NT2/D1 (cell line): ENCODE results near the gene FOXO3.

ENCODE experiments used
- SUZ12 ChIP-seq: IDR thresholded peaks from 2 replicates; pipeline ENCODE4 v1.6.1; 2011; ENCODE audit not compliant: insufficient read length, insufficient read depth; ENCODE audit errors: extremely low read depth
- YY1 ChIP-seq: IDR thresholded peaks from 2 replicates; pipeline ENCODE4 v1.6.1; 2011; ENCODE audit not compliant: insufficient read length, insufficient read depth
- ZNF274 ChIP-seq: IDR thresholded peaks from 2 replicates; pipeline ENCODE4 v1.6.1; 2011; ENCODE audit warnings: mild to moderate bottlenecking, low read depth, low read length

DNA sequence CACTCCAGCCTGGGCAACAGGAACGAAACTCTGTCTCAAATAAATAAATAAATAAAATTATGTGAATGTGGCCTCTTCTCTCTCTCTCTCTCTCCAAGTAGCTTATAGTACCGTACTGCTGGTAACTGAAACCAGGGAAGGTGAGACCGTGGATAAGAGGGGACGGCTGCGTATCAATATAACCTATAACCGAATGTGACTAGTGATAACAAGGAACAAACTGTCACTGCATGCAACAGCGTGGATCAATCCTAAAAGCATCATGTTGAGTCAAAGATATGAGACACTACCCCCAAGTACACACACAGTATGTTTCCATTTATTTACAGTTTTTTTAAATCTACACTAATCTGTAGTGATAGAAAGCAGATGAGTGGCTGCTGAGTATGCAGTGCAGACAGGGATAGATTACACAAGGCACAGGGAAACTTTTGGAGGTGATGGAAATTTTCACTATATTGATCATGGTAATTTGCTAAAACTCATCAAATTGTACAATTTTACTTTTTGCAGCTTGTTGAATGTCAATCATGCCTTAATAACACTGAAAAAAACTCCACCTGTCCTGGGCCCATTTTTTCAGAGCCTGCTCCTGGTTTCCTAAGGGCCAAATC lies 166.1 kb downstream of the FOXO3 start:
- TF ChIP-seq ZNF274 = no peak
- TF ChIP-seq SUZ12 = no peak
- no peak for TF ChIP-seq YY1
